ENCODE data around the gene TICAM2. TPM values are rescaled to one million over a fixed set of nuclear protein-coding genes. Genes with fewer than 3 reads are reported as not detected.

Gene TICAM2
- total and polyA plus RNA-seq, 10 of the 15 experiments (the other 5 are each of a cell fraction or from before 2014, with no cell fraction given) = 0.14 to 7.0 (median 2.9) TPM

- TF ChIP-seq CTCF (IDR thresholded peaks at IDR 0.05 in 2 of 3, conservative IDR thresholded peaks at IDR 0.05 in 1 of 3; ENCODE audit: control insufficient read depth in 2 of 3, extremely low read depth in 1 of 3, insufficient read depth in 1 of 3, low read depth in 3 of 3, low read length in 3 of 3) (peak; percentile 94 to 99 (median 96); a peak in 5 of 6 replicates), BCL11A (IDR thresholded peaks at IDR 0.05; ENCODE audit: low read depth, low read length) (peak; percentile 52; the same call in 1 of the 2 replicates), MAX (IDR thresholded peaks at IDR 0.05; ENCODE audit: low read depth, low read length) (no peak), NFXL1 (IDR thresholded peaks at IDR 0.05; ENCODE audit: borderline replicate concordance) (no peak), TCF7 (IDR thresholded peaks at IDR 0.05; ENCODE audit: borderline replicate concordance) (peak; percentile 90), RFX5 (IDR thresholded peaks at IDR 0.05; ENCODE audit: low read depth, low read length) (no peak), NFIC (IDR thresholded peaks at IDR 0.05; ENCODE audit: low read depth, low read length) (peak; percentile 84), NBN (IDR thresholded peaks at IDR 0.05) (0 out of 2 replicates have a peak, but pooled peaks have one; percentile 36), POLR2AphosphoS2 (IDR thresholded peaks at IDR 0.05; ENCODE audit: low read depth, low read length) (no peak), ATF2 (IDR thresholded peaks at IDR 0.05; ENCODE audit: low read length) (peak; percentile 53), IRF4 (IDR thresholded peaks at IDR 0.05; ENCODE audit: low read depth, low read length) (0 out of 2 replicates have a peak, but pooled peaks have one; percentile 55), SUPT20H (IDR thresholded peaks at IDR 0.05; ENCODE audit: borderline replicate concordance, control insufficient read depth, low read depth, low read length) (no peak), SREBF1 (IDR thresholded peaks at IDR 0.05; ENCODE audit: low read length) (no peak), MEF2A (IDR thresholded peaks at IDR 0.05; ENCODE audit: insufficient read depth, low read depth, low read length) (peak; percentile 57; the same call in 1 of the 2 replicates), ETV6 (conservative IDR thresholded peaks at IDR 0.05 in 1 of 2, IDR thresholded peaks at IDR 0.05 in 1 of 2; ENCODE audit: borderline replicate concordance in 1 of 2, low read depth in 1 of 2) (0 out of 4 replicates have a peak, but pooled peaks of 1 of the 2 experiments have one; percentile 11), SKIL (IDR thresholded peaks at IDR 0.05; ENCODE audit: low read depth, poor library complexity, severe bottlenecking) (peak; percentile 63), IKZF1 (conservative IDR thresholded peaks at IDR 0.05) (peak; percentile 72), YY1 (IDR thresholded peaks at IDR 0.05; ENCODE audit: low read depth, low read length) (peak; percentile 76), PRDM15 (CRISPR knock-in tag; IDR thresholded peaks at IDR 0.05) (no peak), CREM (IDR thresholded peaks at IDR 0.05; ENCODE audit: low read depth) (0 out of 2 replicates have a peak, but pooled peaks have one; percentile 29)
Observed at GRCh38 chr5:115634343-115635132, 32.3 kb upstream of the TICAM2 start (continued).

Measured in GM12878 (cell line).